ENCODE measurements around the gene SPATA24. TPM values are rescaled to one million over a fixed set of nuclear protein-coding genes. Genes with fewer than 3 reads are reported as not detected.

SPATA24 gene
- total and polyA plus RNA-seq, 2 of the 8 experiments (the other 6 are each of a cell fraction or from before 2014, with no cell fraction given): 5.8 to 9.4 TPM

- H2AFZ ChIP-seq (ENCODE audit: low read length): no peak overlapping the region
- H3K79me1 ChIP-seq (ENCODE audit: low read depth, low read length): no peaks in the 10 kb centered on the region; the same call in none of the 2 replicates
- 0 out of 2 replicates have a peak overlapping the region, but pooled peaks have one; percentile 29 for H2BK15ac ChIP-seq (ENCODE audit: low read length)
- H3K36me3 ChIP-seq (ENCODE audit: control insufficient read depth in 2 of 4, insufficient read depth in 4 of 4, low read length in 3 of 4): no peaks in the 10 kb centered on the region
- H4K91ac ChIP-seq (replicated peaks; ENCODE audit: insufficient read length, low read length): peak overlapping the region; percentile 81
- no peak overlapping the region for H4K5ac ChIP-seq (ENCODE audit: insufficient read length, low read depth, low read length)
- FAIRE-seq (no peak), DNase-seq (ENCODE audit: low read depth in 1 of 2, low spot score in 2 of 2) (no peak)
- peaks cover 26% of the 10 kb centered on the region; the same call in 1 of the 2 replicates for H3K23me2 ChIP-seq (ENCODE audit: low read depth, low read length)
- no peaks in the 10 kb centered on the region for H3K4me1 ChIP-seq (replicated peaks in 1 of 4; ENCODE audit: control insufficient read depth in 3 of 4, insufficient read depth in 4 of 4, low read length in 3 of 4)
- no peak overlapping the region for H2BK5ac ChIP-seq (ENCODE audit: low read depth, low read length)
- WGBS, 2 experiments (ENCODE audit: extremely low coverage in 1 of 2, insufficient coverage in 1 of 2, insufficient read length in 1 of 2, insufficient replicate concordance in 2 of 2, low coverage in 1 of 2, low lambda C conversion rate in 2 of 2, missing lambda C conversion rate in 1 of 2): 71 to 100% methylated on average over 3 of the region's 3 CpGs
- no peaks in the 10 kb centered on the region for H3K79me2 ChIP-seq (ENCODE audit: control insufficient read depth in 1 of 2, insufficient read depth in 2 of 2, low read length in 2 of 2)
- H3K4me2 ChIP-seq (ENCODE audit: insufficient read depth in 1 of 2, low read depth in 2 of 2, low read length in 2 of 2): no peak overlapping the region
- H3K14ac ChIP-seq (ENCODE audit: insufficient read length): peak overlapping the region; percentile 88
- no peaks in the 10 kb centered on the region for H3K27me3 ChIP-seq (replicated peaks in 1 of 4; ENCODE audit: control insufficient read depth in 3 of 4, extremely low read depth in 1 of 4, insufficient read depth in 3 of 4, low read length in 3 of 4)
- no peak overlapping the region for H2BK12ac ChIP-seq (ENCODE audit: low read depth, low read length)
- no peak overlapping the region for H3K4ac ChIP-seq (replicated peaks; ENCODE audit: insufficient read length, low read depth, low read length)
- H2BK20ac ChIP-seq (ENCODE audit: low read length): no peak overlapping the region; the same call in 1 of the 2 replicates
- CTCF ChIA-PET (ENCODE audit: partially characterized antibody): no interaction called here
- H3K23ac ChIP-seq (ENCODE audit: insufficient read length): no peak overlapping the region
- H3K9ac ChIP-seq (replicated peaks in 1 of 4; ENCODE audit: extremely low read depth in 1 of 4, low read depth in 3 of 4, low read length in 3 of 4): no peak overlapping the region
- no peaks in the 10 kb centered on the region for H3K9me3 ChIP-seq (ENCODE audit: insufficient read depth in 2 of 2, low read depth in 1 of 2, low read length in 1 of 2)
- no peak overlapping the region; the same call in 1 of the 2 replicates for H4K8ac ChIP-seq (ENCODE audit: extremely low read depth, insufficient read depth, low read length)
- POLR2A ChIA-PET (ENCODE audit: partially characterized antibody): no interaction called here
- no peak for TF ChIP-seq HDAC2 (IDR thresholded peaks at IDR 0.05; ENCODE audit: borderline replicate concordance in 1 of 2, low read depth in 2 of 2, low read length in 2 of 2)
- TF ChIP-seq CBX8 (IDR thresholded peaks at IDR 0.05; ENCODE audit: borderline replicate concordance, low read depth, low read length): no peak
- no peak for TF ChIP-seq TAF1 (IDR thresholded peaks at IDR 0.05; ENCODE audit: low read depth, low read length)
- TF ChIP-seq KDM4A (IDR thresholded peaks at IDR 0.05; ENCODE audit: low read depth, low read length, severe bottlenecking): no peak
- TF ChIP-seq POLR2A (IDR thresholded peaks at IDR 0.05; ENCODE audit: control extremely low read depth in 1 of 2, low read depth in 2 of 2, low read length in 2 of 2): no peak
- H3K27ac ChIP-seq (ENCODE audit: low read depth, low read length): no peak overlapping the region
- H2AK5ac ChIP-seq (ENCODE audit: low read depth, low read length): no peak overlapping the region
- peaks cover 0 to 19% of the 10 kb centered on the region in 2 experiments for H4K20me1 ChIP-seq (replicated peaks in 1 of 2; ENCODE audit: control insufficient read depth in 1 of 2, insufficient read depth in 2 of 2, low read length in 2 of 2)
- H3K56ac ChIP-seq (replicated peaks; ENCODE audit: insufficient read length, low read depth, low read length): peak overlapping the region; percentile 100
- no peak overlapping the region for H3K4me3 ChIP-seq (ENCODE audit: extremely low read depth in 1 of 4, insufficient read depth in 2 of 4, low read depth in 3 of 4, low read length in 4 of 4)
- no peak overlapping the region for H2BK120ac ChIP-seq (replicated peaks; ENCODE audit: low read depth, low read length)
- H3K18ac ChIP-seq (ENCODE audit: extremely low read depth, low read length): no peak overlapping the region
Measured at GRCh38 chr5:139451878-139452660, 48.2 kb upstream of the SPATA24 start.

All from H1 (cell line).